ENCODE measurements around the gene ENTPD1.
"Not testable (repeated sequence)": the region's sequence is repeated elsewhere in the genome, so short reads cannot be mapped to it uniquely, and the experiment has no call there.

The ENTPD1 gene

GRCh38 chr10:95794195-95794594 is 38.2 kb downstream of the ENTPD1 start:
- TF ChIP-seq CTCF (IDR thresholded peaks at IDR 0.05; ENCODE audit: borderline replicate concordance, control extremely low read depth, extremely low read depth, insufficient read depth, missing control alignments): no peak
- DNase-seq (ENCODE audit: low spot score): no peak
- in situ Hi-C loops (cut with MboI; ENCODE audit: low sequenced_read_pairs, unreplicated experiment): no loop called here

- no peak for DNase-seq (ENCODE audit: low spot score)
- in situ Hi-C loops (cut with MboI; ENCODE audit: low sequenced_read_pairs, unreplicated experiment): no loop called here
- no peak for TF ChIP-seq CTCF (IDR thresholded peaks at IDR 0.05; ENCODE audit: borderline replicate concordance, control extremely low read depth, extremely low read depth, insufficient read depth, missing control alignments)
These were observed 39.6 kb downstream of the ENTPD1 start for GRCh38 chr10:95795602-95796001.

DNA sequence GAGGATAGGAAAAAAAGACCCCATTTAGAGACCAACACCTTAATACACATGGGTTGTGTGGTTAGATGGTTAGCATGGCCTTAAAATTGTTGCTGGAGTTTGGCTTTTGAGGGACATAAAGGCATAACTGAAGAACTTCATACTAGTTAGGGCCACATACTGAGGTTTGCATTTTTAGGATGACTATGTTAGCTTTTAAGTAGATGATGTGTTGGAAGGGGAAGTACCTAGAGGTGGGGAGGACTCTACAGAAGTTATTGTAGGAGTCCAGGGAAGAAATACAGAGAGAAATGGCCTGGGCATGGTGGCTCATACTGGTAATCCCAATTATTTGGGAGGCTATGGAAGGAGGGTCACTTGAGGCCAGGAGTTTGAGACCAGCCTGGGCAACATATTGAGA is 40.5 kb downstream of the ENTPD1 start:
- no peak for DNase-seq (ENCODE audit: low spot score)
- TF ChIP-seq CTCF (IDR thresholded peaks at IDR 0.05; ENCODE audit: borderline replicate concordance, control extremely low read depth, extremely low read depth, insufficient read depth, missing control alignments): no peak
- in situ Hi-C loops (cut with MboI; ENCODE audit: low sequenced_read_pairs, unreplicated experiment): no loop called here

GRCh38 chr10:95798096-95798855 is 42.3 kb downstream of the ENTPD1 start:
- TF ChIP-seq CTCF (IDR thresholded peaks at IDR 0.05; ENCODE audit: borderline replicate concordance, control extremely low read depth, extremely low read depth, insufficient read depth, missing control alignments): no peak
- DNase-seq (ENCODE audit: low spot score): no peak
- in situ Hi-C loops (cut with MboI; ENCODE audit: low sequenced_read_pairs, unreplicated experiment): no loop called here

DNA sequence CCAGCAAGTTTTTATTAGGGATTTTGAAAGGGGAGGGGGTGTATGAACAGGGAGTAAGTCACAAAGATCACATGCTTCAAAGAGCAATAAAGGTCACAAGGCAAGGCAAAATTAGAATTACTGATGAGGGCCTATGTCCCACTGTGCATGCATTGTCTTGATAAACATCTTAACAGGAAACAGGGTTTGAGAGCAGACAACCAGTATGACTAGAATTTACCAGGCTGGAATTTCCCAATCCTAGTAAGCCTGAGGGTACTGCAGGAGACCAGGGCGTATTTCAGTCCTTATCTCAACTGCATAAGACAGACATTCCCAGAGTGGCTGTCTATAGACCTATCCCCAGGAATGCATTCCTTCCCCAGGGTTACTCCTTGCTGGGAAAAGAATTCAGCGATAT is 44.3 kb downstream of the ENTPD1 start:
- in situ Hi-C loops (cut with MboI; ENCODE audit: low sequenced_read_pairs, unreplicated experiment); DNase-seq (ENCODE audit: low spot score): not testable (repeated sequence)

DNA sequence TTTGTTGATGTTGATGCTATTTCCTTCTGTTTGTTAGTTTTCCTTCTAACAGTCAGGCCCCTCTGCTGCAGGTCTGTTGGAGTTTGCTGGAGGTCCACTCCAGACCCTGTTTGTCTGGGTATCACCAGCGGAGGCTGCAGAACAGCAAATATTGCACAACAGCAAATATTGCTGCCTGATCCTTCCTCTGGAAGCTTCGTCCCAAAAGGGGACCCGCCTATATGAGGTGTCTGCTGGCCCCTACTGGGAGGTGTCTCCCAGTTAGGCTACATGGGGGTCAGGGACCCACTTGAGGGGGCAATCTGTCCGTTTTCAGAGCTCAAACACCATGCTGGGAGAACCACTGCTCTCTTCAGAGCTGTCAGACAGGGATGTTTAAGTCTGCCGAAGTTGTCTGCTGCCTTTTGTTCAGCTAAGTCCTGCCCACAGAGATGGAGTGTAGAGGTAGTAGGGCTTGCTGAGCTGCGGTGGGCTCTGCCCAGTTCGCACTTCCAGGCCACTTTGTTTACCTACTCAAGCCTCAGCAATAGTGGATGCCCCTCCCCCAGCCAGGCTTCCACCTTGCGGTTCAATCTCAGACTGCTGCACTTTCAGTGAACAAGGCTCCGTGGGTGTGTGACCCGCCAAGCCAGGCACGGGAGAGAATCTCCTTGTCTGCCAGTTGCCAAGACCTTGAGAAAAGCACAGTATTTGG is 50.9 kb downstream of the ENTPD1 start:
- in situ Hi-C loops (cut with MboI; ENCODE audit: low sequenced_read_pairs, unreplicated experiment); DNase-seq (ENCODE audit: low spot score): not testable (repeated sequence)

DNA sequence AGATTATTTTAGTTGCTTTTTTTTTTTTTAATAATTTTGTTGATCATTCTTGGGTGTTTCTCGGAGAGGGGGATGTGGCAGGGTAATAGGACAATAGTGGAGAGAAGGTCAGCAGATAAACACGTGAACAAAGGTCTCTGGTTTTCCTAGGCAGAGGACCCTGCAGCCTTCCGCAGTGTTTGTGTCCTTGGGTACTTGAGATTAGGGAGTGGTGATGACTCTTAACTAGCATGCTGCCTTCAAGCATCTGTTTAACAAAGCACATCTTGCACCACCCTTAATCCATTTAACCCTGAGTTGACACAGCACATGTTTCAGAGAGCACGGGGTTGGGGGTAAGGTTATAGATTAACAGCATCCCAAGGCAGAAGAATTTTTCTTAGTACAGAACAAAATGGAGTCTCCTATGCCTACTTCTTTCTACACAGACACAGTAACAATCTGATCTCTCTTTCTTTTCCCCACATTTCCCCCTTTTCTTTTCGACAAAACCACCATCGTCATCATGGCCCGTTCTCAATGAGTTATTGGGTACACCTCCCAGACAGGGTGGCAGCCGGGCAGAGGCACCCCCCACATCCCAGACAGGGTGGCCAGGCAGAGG is 52.8 kb downstream of the ENTPD1 start:
- in situ Hi-C loops (cut with MboI; ENCODE audit: low sequenced_read_pairs, unreplicated experiment): not testable (repeated sequence)

More for the DNA sequence above, 52.8 kb downstream of the ENTPD1 start:
- DNase-seq (ENCODE audit: low spot score): not testable (repeated sequence)
